ENCODE results near the gene NFASC.

The NFASC gene

DNA sequence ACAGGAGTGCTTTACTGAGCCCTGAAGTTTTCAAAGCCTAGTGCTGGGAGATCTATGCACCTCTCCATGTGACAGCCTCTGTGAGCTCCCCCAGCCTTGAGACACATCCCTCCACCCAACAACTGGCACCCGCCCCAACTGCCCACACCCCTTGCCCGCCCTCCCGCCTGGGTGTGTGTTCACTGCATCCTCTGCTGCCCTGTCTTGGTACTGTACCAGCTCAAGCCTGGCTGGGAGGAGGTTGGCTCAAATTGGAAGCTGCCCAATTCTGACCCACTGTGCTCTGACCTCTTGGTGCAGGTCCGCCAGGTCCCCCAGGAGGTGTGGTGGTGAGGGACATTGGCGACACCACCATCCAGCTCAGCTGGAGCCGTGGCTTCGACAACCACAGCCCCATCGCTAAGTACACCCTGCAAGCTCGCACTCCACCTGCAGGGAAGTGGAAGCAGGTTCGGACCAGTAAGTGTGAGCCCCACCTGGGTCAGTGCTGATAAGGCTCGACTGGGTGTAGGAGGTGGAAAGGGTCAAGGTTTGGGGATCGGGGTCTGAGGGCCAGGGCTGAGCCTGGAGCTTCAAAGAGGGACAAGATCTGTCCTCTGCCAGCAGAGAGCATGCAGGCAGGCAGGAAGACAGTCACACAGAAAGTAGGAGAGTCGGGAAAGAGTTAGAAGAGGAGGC, 195.6 kb downstream of the NFASC start (continued):
- TF ChIP-seq, protein P1, sequence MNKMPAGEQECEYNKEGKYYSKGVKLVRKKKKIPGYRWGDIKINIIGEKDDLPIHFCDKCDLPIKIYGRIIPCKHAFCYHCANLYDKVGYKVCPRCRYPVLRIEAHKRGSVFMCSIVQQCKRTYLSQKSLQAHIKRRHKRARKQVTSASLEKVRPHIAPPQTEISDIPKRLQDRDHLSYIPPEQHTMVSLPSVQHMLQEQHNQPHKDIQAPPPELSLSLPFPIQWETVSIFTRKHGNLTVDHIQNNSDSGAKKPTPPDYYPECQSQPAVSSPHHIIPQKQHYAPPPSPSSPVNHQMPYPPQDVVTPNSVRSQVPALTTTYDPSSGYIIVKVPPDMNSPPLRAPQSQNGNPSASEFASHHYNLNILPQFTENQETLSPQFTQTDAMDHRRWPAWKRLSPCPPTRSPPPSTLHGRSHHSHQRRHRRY (tag by site-specific recombination; IDR thresholded peaks at IDR 0.05), result no peak

DNA sequence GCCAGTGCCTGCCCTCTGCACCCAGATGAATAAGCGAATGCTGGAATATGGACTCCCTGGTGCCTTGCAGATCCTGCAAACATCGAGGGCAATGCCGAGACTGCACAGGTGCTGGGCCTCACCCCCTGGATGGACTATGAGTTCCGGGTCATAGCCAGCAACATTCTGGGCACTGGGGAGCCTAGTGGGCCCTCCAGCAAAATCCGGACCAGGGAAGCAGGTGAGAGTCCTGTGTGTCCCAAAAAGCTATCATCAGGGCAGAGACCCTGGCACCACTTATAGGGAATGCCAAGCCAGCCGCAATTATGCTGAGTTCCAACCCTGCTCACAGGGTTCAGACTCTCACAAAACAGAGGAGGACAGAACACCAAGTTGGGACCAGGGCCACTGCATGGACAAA, 196.4 kb downstream of the NFASC start:
- no peaks in the 10 kb centered on the region for H3K36me3 ChIP-seq (ENCODE audit: control insufficient read depth in 2 of 2, insufficient read depth in 1 of 2, low read length in 2 of 2)
- H3K4me3 ChIP-seq (ENCODE audit: low read depth, low read length), result no peak overlapping the region
- ChIA-PET CTCF (interaction anchor here (0.7 to 2.4 kb wide), 3 partner anchors 78 to 161 kb away, joined by 3 to 11 read pairs (median 8); partner anchors contain the start of gene TMCC2), POLR2A (no interaction called here)
- no peak overlapping the region for H3K27ac ChIP-seq (ENCODE audit: extremely low read depth, low read depth, low read length)
- H3K4me1 ChIP-seq (ENCODE audit: control insufficient read depth, insufficient read depth, low read length), result no peaks in the 10 kb centered on the region
- H3K9me3 ChIP-seq (ENCODE audit: control insufficient read depth, insufficient read depth, low read depth, low read length), result no peaks in the 10 kb centered on the region
- no peak for TF ChIP-seq ZNF292 (tag by site-specific recombination; IDR thresholded peaks at IDR 0.05; ENCODE audit: borderline replicate concordance, low read depth)
- TF ChIP-seq ZBTB20 (tag by site-specific recombination; IDR thresholded peaks at IDR 0.05), result no peak
- no peak for TF ChIP-seq ZNF837 (tag by site-specific recombination; IDR thresholded peaks at IDR 0.05)
- no peak for TF ChIP-seq ZNF157 (tag by site-specific recombination; IDR thresholded peaks at IDR 0.05)
- TF ChIP-seq ZFP69B (tag by site-specific recombination; IDR thresholded peaks at IDR 0.05), result no peak
- no peak for TF ChIP-seq FEZF1 (tag by site-specific recombination; IDR thresholded peaks at IDR 0.05)
- no peak for TF ChIP-seq ZNF146 (tag by site-specific recombination; IDR thresholded peaks at IDR 0.05)
- TF ChIP-seq ZNF785 (tag by site-specific recombination; IDR thresholded peaks at IDR 0.05), result no peak
- TF ChIP-seq BCL11A (tag by site-specific recombination; IDR thresholded peaks at IDR 0.05; ENCODE audit: low read depth), result no peak
- TF ChIP-seq, protein P2, sequence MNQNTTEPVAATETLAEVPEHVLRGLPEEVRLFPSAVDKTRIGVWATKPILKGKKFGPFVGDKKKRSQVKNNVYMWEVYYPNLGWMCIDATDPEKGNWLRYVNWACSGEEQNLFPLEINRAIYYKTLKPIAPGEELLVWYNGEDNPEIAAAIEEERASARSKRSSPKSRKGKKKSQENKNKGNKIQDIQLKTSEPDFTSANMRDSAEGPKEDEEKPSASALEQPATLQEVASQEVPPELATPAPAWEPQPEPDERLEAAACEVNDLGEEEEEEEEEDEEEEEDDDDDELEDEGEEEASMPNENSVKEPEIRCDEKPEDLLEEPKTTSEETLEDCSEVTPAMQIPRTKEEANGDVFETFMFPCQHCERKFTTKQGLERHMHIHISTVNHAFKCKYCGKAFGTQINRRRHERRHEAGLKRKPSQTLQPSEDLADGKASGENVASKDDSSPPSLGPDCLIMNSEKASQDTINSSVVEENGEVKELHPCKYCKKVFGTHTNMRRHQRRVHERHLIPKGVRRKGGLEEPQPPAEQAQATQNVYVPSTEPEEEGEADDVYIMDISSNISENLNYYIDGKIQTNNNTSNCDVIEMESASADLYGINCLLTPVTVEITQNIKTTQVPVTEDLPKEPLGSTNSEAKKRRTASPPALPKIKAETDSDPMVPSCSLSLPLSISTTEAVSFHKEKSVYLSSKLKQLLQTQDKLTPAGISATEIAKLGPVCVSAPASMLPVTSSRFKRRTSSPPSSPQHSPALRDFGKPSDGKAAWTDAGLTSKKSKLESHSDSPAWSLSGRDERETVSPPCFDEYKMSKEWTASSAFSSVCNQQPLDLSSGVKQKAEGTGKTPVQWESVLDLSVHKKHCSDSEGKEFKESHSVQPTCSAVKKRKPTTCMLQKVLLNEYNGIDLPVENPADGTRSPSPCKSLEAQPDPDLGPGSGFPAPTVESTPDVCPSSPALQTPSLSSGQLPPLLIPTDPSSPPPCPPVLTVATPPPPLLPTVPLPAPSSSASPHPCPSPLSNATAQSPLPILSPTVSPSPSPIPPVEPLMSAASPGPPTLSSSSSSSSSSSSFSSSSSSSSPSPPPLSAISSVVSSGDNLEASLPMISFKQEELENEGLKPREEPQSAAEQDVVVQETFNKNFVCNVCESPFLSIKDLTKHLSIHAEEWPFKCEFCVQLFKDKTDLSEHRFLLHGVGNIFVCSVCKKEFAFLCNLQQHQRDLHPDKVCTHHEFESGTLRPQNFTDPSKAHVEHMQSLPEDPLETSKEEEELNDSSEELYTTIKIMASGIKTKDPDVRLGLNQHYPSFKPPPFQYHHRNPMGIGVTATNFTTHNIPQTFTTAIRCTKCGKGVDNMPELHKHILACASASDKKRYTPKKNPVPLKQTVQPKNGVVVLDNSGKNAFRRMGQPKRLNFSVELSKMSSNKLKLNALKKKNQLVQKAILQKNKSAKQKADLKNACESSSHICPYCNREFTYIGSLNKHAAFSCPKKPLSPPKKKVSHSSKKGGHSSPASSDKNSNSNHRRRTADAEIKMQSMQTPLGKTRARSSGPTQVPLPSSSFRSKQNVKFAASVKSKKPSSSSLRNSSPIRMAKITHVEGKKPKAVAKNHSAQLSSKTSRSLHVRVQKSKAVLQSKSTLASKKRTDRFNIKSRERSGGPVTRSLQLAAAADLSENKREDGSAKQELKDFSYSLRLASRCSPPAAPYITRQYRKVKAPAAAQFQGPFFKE (tag by site-specific recombination; IDR thresholded peaks at IDR 0.05; ENCODE audit: borderline replicate concordance), result no peak

DNA sequence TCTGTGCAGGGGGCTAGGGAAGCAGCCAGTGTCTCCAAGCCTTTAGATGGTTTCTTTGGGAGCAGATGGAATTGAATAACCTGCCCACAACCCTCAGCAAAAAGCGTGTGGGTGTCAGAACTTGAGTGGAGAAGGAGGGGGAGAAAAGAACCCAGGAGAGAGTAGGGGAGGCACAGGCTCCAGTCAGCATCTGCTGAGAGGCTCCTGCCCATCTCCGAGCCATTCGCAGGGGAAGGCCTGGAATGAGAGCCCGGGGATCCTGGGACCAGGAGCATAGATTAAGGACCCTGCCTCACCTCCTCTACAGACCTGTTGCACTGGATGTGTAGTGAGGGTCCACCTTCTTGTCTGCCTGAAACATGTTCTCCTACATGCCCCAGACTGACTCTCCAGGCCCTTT, 197.3 kb downstream of the NFASC start:
- H3K36me3 ChIP-seq (ENCODE audit: control insufficient read depth in 2 of 2, insufficient read depth in 1 of 2, low read length in 2 of 2), result no peaks in the 10 kb centered on the region
- H3K9me3 ChIP-seq (ENCODE audit: control insufficient read depth, insufficient read depth, low read depth, low read length), result no peaks in the 10 kb centered on the region
- H3K4me3 ChIP-seq (ENCODE audit: low read depth, low read length), result no peak overlapping the region
- no peaks in the 10 kb centered on the region for H3K4me1 ChIP-seq (ENCODE audit: control insufficient read depth, insufficient read depth, low read length)
- ChIA-PET CTCF (interaction anchor here (0.7 to 2.6 kb wide), 4 partner anchors 79 to 509 kb away, joined by 3 to 11 read pairs (median 6); partner anchors contain the start of gene TMCC2), POLR2A (no interaction called here)
- H3K27ac ChIP-seq (ENCODE audit: extremely low read depth, low read depth, low read length), result no peak overlapping the region
- peak; percentile 61 for TF ChIP-seq SCRT2 (tag by site-specific recombination; IDR thresholded peaks at IDR 0.05)
- TF ChIP-seq ZFHX2 (tag by site-specific recombination; conservative IDR thresholded peaks at IDR 0.05), result peak; percentile 48
- peak; percentile 31; the same call in 1 of the 2 replicates for TF ChIP-seq EGR2 (tag by site-specific recombination; IDR thresholded peaks at IDR 0.05; ENCODE audit: low read depth)
- TF ChIP-seq SETDB1 (IDR thresholded peaks at IDR 0.05; ENCODE audit: insufficient read length, low read length), result no peak
